WTC11 (cell line): ENCODE measurements around the gene PTPRG. TPM values are rescaled to one million over a fixed set of nuclear protein-coding genes. Genes with fewer than 3 reads are reported as not detected.
"Not testable (repeated sequence)": the region's sequence is repeated elsewhere in the genome, so short reads cannot be mapped to it uniquely, and the experiment has no call there.

ENCODE experiments used
- ATAC-seq: fragments of 200-7000 bp; cut with Tn5 transposase; 2 replicates; pipeline ENCODE4 v1.10.0; 2021; ENCODE audit warnings: mild to moderate bottlenecking, moderate library complexity
- CTCF ChIA-PET: fragments of 300-600 bp; sonication (Branson Sonifier 250); formaldehyde crosslinking; loops from one replicate; lab custom pipeline; 2021; ENCODE audit warnings: antibody characterized with exemption; lab: Charles Lee
- POLR2A ChIA-PET: fragments of 350-600 bp; sonication (Branson Sonifier 250); formaldehyde crosslinking; loops from one replicate; lab custom pipeline; 2021; ENCODE audit warnings: antibody characterized with exemption; lab: Charles Lee
- DNase-seq: peaks from one replicate; pipeline ENCODE4 v3.0.0; 2021; ENCODE audit warnings: low spot score
- H3K27ac Mint-ChIP-seq: 2 replicates; pipeline ENCODE4 v1.8.0; 2021; ENCODE audit warnings: mixed read lengths
- H3K27me3 Mint-ChIP-seq: 2 replicates; pipeline ENCODE4 v1.8.0; 2021; ENCODE audit warnings: low read depth, mild to moderate bottlenecking, moderate library complexity, mixed read lengths
- H3K36me3 Mint-ChIP-seq: 2 replicates; pipeline ENCODE4 v1.8.0; 2021; ENCODE audit warnings: mixed read lengths
- H3K4me1 Mint-ChIP-seq: 2 replicates; pipeline ENCODE4 v1.8.0; 2022; ENCODE audit warnings: mixed read lengths
- H3K4me3 Mint-ChIP-seq: 2 replicates; pipeline ENCODE4 v1.8.0; 2021; ENCODE audit warnings: mild to moderate bottlenecking, moderate library complexity, mixed read lengths
- H3K9me3 Mint-ChIP-seq: 2 replicates; pipeline ENCODE4 v1.8.0; 2021; ENCODE audit warnings: mixed read lengths
- ATF1 ChIP-seq: sonication (generic); formaldehyde crosslinking; IDR thresholded peaks from 2 replicates; pipeline ENCODE4 v1.8.1; 2023; ENCODE audit warnings: mild to moderate bottlenecking, moderate library complexity, missing genetic modification reagents
- CBFB ChIP-seq: sonication (generic); formaldehyde crosslinking; IDR thresholded peaks from 2 replicates; pipeline ENCODE4 v1.8.1; 2022; ENCODE audit warnings: mild to moderate bottlenecking, low read depth, missing genetic modification reagents
- CDX4 ChIP-seq: fragments of 250-450 bp; sonication (Bioruptor Pico); IDR thresholded peaks from 2 replicates; pipeline ENCODE4 v1.9.0; 2021; ENCODE audit warnings: moderate library complexity, mild to moderate bottlenecking, inconsistent platforms, borderline replicate concordance
- CREB1 ChIP-seq: sonication (generic); formaldehyde crosslinking; IDR thresholded peaks from 2 replicates; pipeline ENCODE4 v1.8.0; 2023; ENCODE audit warnings: mild to moderate bottlenecking, missing genetic modification reagents
- ELF4 ChIP-seq: sonication (generic); formaldehyde crosslinking; IDR thresholded peaks from 2 replicates; pipeline ENCODE4 v1.8.1; 2022; ENCODE audit warnings: low read depth, mild to moderate bottlenecking, moderate library complexity, missing genetic modification reagents
- FOXK1 ChIP-seq: sonication (generic); formaldehyde crosslinking; IDR thresholded peaks from 2 replicates; pipeline ENCODE4 v1.8.0; 2022; ENCODE audit warnings: mild to moderate bottlenecking, moderate library complexity, missing genetic modification reagents
- GTF2I ChIP-seq: fragments of 250-450 bp; sonication (Bioruptor Pico); conservative IDR thresholded peaks from 2 replicates; pipeline ENCODE4 v1.4.0; 2021; ENCODE audit warnings: mild to moderate bottlenecking
- NFATC4 ChIP-seq: fragments of 250-450 bp; sonication (Bioruptor Pico); IDR thresholded peaks from 2 replicates; pipeline ENCODE4 v1.9.0; 2021; ENCODE audit warnings: mild to moderate bottlenecking
- NFE2L1 ChIP-seq: sonication (generic); formaldehyde crosslinking; IDR thresholded peaks from 2 replicates; pipeline ENCODE4 v1.8.1; 2023; ENCODE audit warnings: missing genetic modification reagents
- SMAD3 ChIP-seq: sonication (generic); formaldehyde crosslinking; IDR thresholded peaks from 2 replicates; pipeline ENCODE4 v1.8.0; 2022; ENCODE audit warnings: missing genetic modification reagents, mild to moderate bottlenecking, borderline replicate concordance
- SMAD4 ChIP-seq: sonication (generic); formaldehyde crosslinking; IDR thresholded peaks from 2 replicates; pipeline ENCODE4 v1.8.0; 2022; ENCODE audit warnings: mild to moderate bottlenecking, missing genetic modification reagents
- SOX15 ChIP-seq: fragments of 250-450 bp; sonication (Bioruptor Pico); IDR thresholded peaks from 2 replicates; pipeline ENCODE4 v1.9.0; 2021; ENCODE audit warnings: mild to moderate bottlenecking
- TEAD1 ChIP-seq: sonication (generic); formaldehyde crosslinking; IDR thresholded peaks from 2 replicates; pipeline ENCODE4 v1.8.0; 2022; ENCODE audit warnings: mild to moderate bottlenecking, missing genetic modification reagents
- USF1 ChIP-seq: sonication (generic); formaldehyde crosslinking; IDR thresholded peaks from 2 replicates; pipeline ENCODE4 v1.8.0; 2022; ENCODE audit warnings: mild to moderate bottlenecking, missing genetic modification reagents
- USF2 ChIP-seq: sonication (generic); formaldehyde crosslinking; IDR thresholded peaks from 2 replicates; pipeline ENCODE4 v1.8.1; 2023; ENCODE audit warnings: mild to moderate bottlenecking, missing genetic modification reagents, moderate library complexity
- ZNF317 ChIP-seq: sonication (generic); formaldehyde crosslinking; IDR thresholded peaks from 2 replicates; pipeline ENCODE4 v1.8.1; 2023; ENCODE audit warnings: low read depth, mild to moderate bottlenecking, moderate library complexity, missing genetic modification reagents, borderline replicate concordance
- total RNA-seq: library from RNA; stranded (reverse); gene quantifications from 3 replicates; pipeline ENCODE4 v1.2.3, GENCODE V29; 2021
- TF ChIP-seq, protein P1 (sequence below): sonication (generic); formaldehyde crosslinking; IDR thresholded peaks from 2 replicates; pipeline ENCODE4 v1.8.0; 2022; ENCODE audit warnings: mild to moderate bottlenecking, missing genetic modification reagents
- TF ChIP-seq, protein P2 (sequence below): sonication (generic); formaldehyde crosslinking; IDR thresholded peaks from 2 replicates; pipeline ENCODE4 v1.8.1; 2023; ENCODE audit warnings: mild to moderate bottlenecking, missing genetic modification reagents, moderate library complexity
- TF ChIP-seq, protein P3 (sequence below): sonication (generic); formaldehyde crosslinking; IDR thresholded peaks from 2 replicates; pipeline ENCODE4 v1.8.0; 2023; ENCODE audit warnings: missing genetic modification reagents, mild to moderate bottlenecking, borderline replicate concordance

The PTPRG gene
- total RNA-seq, 1 experiment from 2014 or later = 106 TPM

GRCh38 chr3:61748288-61748687, 186.9 kb downstream of the PTPRG start:
- CTCF ChIA-PET = no interaction called here
- POLR2A ChIA-PET = no interaction called here
- no peak overlapping the region for H3K4me3 Mint-ChIP-seq
- H3K27me3 Mint-ChIP-seq = no peaks in the 10 kb centered on the region
- H3K4me1 Mint-ChIP-seq = peaks cover 70% of the 10 kb centered on the region
- DNase-seq (no peak), ATAC-seq (no peak)
- no peak for TF ChIP-seq NFATC4
- TF ChIP-seq CREB1 (CRISPR knock-in tag) = no peak
- no peak for TF ChIP-seq ZNF317 (CRISPR knock-in tag)
- TF ChIP-seq, protein P1, sequence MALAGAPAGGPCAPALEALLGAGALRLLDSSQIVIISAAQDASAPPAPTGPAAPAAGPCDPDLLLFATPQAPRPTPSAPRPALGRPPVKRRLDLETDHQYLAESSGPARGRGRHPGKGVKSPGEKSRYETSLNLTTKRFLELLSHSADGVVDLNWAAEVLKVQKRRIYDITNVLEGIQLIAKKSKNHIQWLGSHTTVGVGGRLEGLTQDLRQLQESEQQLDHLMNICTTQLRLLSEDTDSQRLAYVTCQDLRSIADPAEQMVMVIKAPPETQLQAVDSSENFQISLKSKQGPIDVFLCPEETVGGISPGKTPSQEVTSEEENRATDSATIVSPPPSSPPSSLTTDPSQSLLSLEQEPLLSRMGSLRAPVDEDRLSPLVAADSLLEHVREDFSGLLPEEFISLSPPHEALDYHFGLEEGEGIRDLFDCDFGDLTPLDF = no peak
- TF ChIP-seq GTF2I (CRISPR knock-in tag) = no peak
- TF ChIP-seq SMAD3 (CRISPR knock-in tag) = no peak
- no peak for TF ChIP-seq CBFB (CRISPR knock-in tag)
- no peaks in the 10 kb centered on the region for H3K9me3 Mint-ChIP-seq
- H3K36me3 Mint-ChIP-seq = peaks cover 14% of the 10 kb centered on the region
- H3K27ac Mint-ChIP-seq = no peak overlapping the region

DNA sequence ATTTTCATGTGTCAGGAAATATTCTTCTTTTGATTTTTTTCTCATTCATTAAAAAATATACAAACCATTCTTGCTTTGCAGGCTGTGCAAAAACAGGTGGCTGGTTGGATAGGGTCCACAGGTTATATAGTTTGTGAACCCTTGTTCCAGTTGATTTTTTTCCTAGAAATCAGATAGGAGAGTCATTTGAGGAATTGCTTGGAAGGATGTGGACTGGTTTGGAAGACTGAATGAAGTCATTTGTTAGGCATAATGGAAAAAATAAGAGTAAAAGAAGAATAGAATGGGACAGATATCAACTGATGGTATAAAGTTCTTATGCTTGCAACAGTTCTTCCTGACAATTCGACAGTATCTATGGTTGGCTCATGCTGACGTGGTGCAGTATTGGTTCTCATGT, 189.4 kb downstream of the PTPRG start:
- Mint-ChIP-seq H3K4me3 (no peak overlapping the region), H3K27me3 (no peaks in the 10 kb centered on the region), H3K4me1 (peaks cover 58% of the 10 kb centered on the region), H3K36me3 (peaks cover 14% of the 10 kb centered on the region), H3K9me3 (no peaks in the 10 kb centered on the region), H3K27ac (no peak overlapping the region)
- ChIA-PET CTCF (no interaction called here), POLR2A (no interaction called here)
- ATAC-seq (no peak), DNase-seq (no peak)
- no peak for TF ChIP-seq SOX15 (CRISPR knock-in tag)
- TF ChIP-seq, protein P2, sequence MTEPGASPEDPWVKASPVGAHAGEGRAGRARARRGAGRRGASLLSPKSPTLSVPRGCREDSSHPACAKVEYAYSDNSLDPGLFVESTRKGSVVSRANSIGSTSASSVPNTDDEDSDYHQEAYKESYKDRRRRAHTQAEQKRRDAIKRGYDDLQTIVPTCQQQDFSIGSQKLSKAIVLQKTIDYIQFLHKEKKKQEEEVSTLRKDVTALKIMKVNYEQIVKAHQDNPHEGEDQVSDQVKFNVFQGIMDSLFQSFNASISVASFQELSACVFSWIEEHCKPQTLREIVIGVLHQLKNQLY (CRISPR knock-in tag) = no peak

- Mint-ChIP-seq H3K4me1 (peaks cover 19% of the 10 kb centered on the region), H3K27ac (peak overlapping the region; percentile 42; the same call in 1 of the 2 replicates), H3K36me3 (peaks cover 18% of the 10 kb centered on the region), H3K27me3 (no peaks in the 10 kb centered on the region), H3K9me3 (peaks cover 6% of the 10 kb centered on the region; the same call in 1 of the 2 replicates), H3K4me3 (no peak overlapping the region)
- ChIA-PET POLR2A (no interaction called here), CTCF (no interaction called here)
- no peak for DNase-seq
- no peak for ATAC-seq
- TF ChIP-seq FOXK1 (CRISPR knock-in tag) = no peak
- TF ChIP-seq, protein P3, sequence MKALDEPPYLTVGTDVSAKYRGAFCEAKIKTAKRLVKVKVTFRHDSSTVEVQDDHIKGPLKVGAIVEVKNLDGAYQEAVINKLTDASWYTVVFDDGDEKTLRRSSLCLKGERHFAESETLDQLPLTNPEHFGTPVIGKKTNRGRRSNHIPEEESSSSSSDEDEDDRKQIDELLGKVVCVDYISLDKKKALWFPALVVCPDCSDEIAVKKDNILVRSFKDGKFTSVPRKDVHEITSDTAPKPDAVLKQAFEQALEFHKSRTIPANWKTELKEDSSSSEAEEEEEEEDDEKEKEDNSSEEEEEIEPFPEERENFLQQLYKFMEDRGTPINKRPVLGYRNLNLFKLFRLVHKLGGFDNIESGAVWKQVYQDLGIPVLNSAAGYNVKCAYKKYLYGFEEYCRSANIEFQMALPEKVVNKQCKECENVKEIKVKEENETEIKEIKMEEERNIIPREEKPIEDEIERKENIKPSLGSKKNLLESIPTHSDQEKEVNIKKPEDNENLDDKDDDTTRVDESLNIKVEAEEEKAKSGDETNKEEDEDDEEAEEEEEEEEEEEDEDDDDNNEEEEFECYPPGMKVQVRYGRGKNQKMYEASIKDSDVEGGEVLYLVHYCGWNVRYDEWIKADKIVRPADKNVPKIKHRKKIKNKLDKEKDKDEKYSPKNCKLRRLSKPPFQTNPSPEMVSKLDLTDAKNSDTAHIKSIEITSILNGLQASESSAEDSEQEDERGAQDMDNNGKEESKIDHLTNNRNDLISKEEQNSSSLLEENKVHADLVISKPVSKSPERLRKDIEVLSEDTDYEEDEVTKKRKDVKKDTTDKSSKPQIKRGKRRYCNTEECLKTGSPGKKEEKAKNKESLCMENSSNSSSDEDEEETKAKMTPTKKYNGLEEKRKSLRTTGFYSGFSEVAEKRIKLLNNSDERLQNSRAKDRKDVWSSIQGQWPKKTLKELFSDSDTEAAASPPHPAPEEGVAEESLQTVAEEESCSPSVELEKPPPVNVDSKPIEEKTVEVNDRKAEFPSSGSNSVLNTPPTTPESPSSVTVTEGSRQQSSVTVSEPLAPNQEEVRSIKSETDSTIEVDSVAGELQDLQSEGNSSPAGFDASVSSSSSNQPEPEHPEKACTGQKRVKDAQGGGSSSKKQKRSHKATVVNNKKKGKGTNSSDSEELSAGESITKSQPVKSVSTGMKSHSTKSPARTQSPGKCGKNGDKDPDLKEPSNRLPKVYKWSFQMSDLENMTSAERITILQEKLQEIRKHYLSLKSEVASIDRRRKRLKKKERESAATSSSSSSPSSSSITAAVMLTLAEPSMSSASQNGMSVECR (CRISPR knock-in tag) = no peak
- TF ChIP-seq ATF1 = no peak
- TF ChIP-seq CDX4 (CRISPR knock-in tag) = no peak
- no peak for TF ChIP-seq ELF4
- no peak for TF ChIP-seq SMAD4 (CRISPR knock-in tag)
- TF ChIP-seq USF1 (CRISPR knock-in tag) = no peak
- TF ChIP-seq TEAD1 (CRISPR knock-in tag) = no peak
- TF ChIP-seq USF2 = no peak
- no peak for TF ChIP-seq SMAD3 (CRISPR knock-in tag)
- no peak for TF ChIP-seq CBFB (CRISPR knock-in tag)
- no peak for TF ChIP-seq NFE2L1 (CRISPR knock-in tag)
Observed at GRCh38 chr3:61758839-61759238, 197.5 kb downstream of the PTPRG start.

DNA sequence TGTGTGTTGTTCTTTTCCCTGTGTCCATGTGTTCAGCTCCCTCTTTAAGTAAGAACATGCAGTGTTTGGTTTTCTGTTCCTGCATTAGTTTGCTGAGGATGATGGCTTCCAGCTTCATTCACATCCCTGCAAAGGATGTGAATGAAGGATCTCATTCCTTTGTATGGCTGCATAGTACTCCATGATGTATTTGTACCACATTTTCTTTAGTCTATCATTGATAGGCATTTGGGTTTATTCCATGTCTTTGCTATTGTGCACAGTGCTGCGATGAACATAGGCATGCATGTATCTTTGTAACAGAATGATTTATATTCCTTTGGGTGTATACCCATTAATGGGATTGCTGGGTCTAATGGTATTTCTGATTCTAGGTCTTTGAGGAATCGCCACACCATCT, 199.4 kb downstream of the PTPRG start:
- CTCF ChIA-PET, H3K27me3 Mint-ChIP-seq, DNase-seq, H3K9me3 Mint-ChIP-seq, POLR2A ChIA-PET, ATAC-seq, H3K27ac Mint-ChIP-seq, H3K4me3 Mint-ChIP-seq: not testable (repeated sequence)
- peaks cover 18% of the 10 kb centered on the region for H3K36me3 Mint-ChIP-seq
- peaks cover 14% of the 10 kb centered on the region for H3K4me1 Mint-ChIP-seq
